Hepatocyte (in vitro differentiated cells): ENCODE data around the gene SLC25A13. TPM values are rescaled to one million over a fixed set of nuclear protein-coding genes. Genes with fewer than 3 reads are reported as not detected.

Source experiments
- DNase-seq: peaks from one replicate; pipeline ENCODE4 v3.0.0-alpha.2; 2016; ENCODE audit warnings: low spot score
- H2AFZ ChIP-seq: fragments of 200-600 bp; sonication (generic); 2 replicates; pipeline ENCODE4 v1.6.0; 2016; ENCODE audit warnings: antibody characterized with exemption, mild to moderate bottlenecking
- H3K27ac ChIP-seq: fragments of 200-600 bp; sonication (generic); 2 replicates; pipeline ENCODE4 v1.5.1; 2016; ENCODE audit warnings: mild to moderate bottlenecking
- H3K27me3 ChIP-seq: fragments of 200-600 bp; sonication (generic); 2 replicates; pipeline ENCODE4 v1.6.1; 2016
- H3K36me3 ChIP-seq: fragments of 200-600 bp; sonication (generic); replicated peaks from 2 replicates; pipeline ENCODE4 v1.5.1; 2016; ENCODE audit warnings: low read depth; ENCODE audit not compliant: insufficient read depth
- H3K4me1 ChIP-seq: fragments of 200-600 bp; sonication (generic); 2 replicates; pipeline ENCODE4 v1.5.1; 2016; ENCODE audit warnings: mild to moderate bottlenecking, moderate library complexity; ENCODE audit not compliant: insufficient read depth
- H3K4me2 ChIP-seq: fragments of 200-600 bp; sonication (generic); 2 replicates; pipeline ENCODE4 v1.6.0; 2016
- H3K4me3 ChIP-seq: fragments of 200-600 bp; sonication (generic); 2 replicates; pipeline ENCODE4 v1.5.1; 2016; ENCODE audit warnings: mild to moderate bottlenecking
- H3K79me2 ChIP-seq: fragments of 200-600 bp; sonication (generic); 2 replicates; pipeline ENCODE4 v1.6.0; 2017; ENCODE audit warnings: mild to moderate bottlenecking
- H3K9me2 ChIP-seq: fragments of 200-600 bp; sonication (generic); replicated peaks from 2 replicates; pipeline ENCODE4 v1.6.0; 2017; ENCODE audit warnings: mild to moderate bottlenecking; ENCODE audit not compliant: insufficient read depth
- H3K9me3 ChIP-seq: fragments of 200-600 bp; sonication (generic); 2 replicates; pipeline ENCODE4 v1.5.1; 2016; ENCODE audit warnings: low read depth, mild to moderate bottlenecking
- H4K20me1 ChIP-seq: fragments of 200-600 bp; sonication (generic); 2 replicates; pipeline ENCODE4 v1.6.0; 2016; ENCODE audit warnings: mild to moderate bottlenecking; ENCODE audit not compliant: insufficient read depth, poor library complexity, severe bottlenecking
- CTCF ChIP-seq: fragments of 200-600 bp; sonication (generic); IDR thresholded peaks from 2 replicates; pipeline ENCODE4 v1.5.1; 2016; ENCODE audit warnings: antibody characterized with exemption, mild to moderate bottlenecking; ENCODE audit not compliant: poor library complexity
- EZH2 ChIP-seq: fragments of 200-600 bp; sonication (generic); IDR thresholded peaks from 2 replicates; pipeline ENCODE4 v1.6.1; 2016; ENCODE audit warnings: antibody characterized with exemption, mild to moderate bottlenecking, borderline replicate concordance
- EZH2phosphoT487 ChIP-seq: fragments of 200-600 bp; sonication (generic); IDR thresholded peaks from one replicate; pipeline ENCODE4 v1.6.1; 2018; ENCODE audit warnings: antibody characterized with exemption, mild to moderate bottlenecking, low read depth, moderate library complexity; ENCODE audit not compliant: unreplicated experiment, severe bottlenecking
- WGBS: methylation state at CpG from one replicate; pipeline ENCODE4 v1.1.6; 2016; ENCODE audit warnings: low lambda C conversion rate; ENCODE audit errors: missing lambda C conversion rate; 5-methylcytosine and 5-hydroxymethylcytosine counted together
- polyA plus RNA-seq: library from polyadenylated mRNA; unstranded; fragments of >200 nt; fragmentation: Nextera tagmentation; extraction: Ambion mirVana; gene quantifications from 2 replicates; pipeline ENCODE4 v1.2.1, GENCODE V29; 2016
- total RNA-seq: library from RNA; depleted of rRNA; stranded (reverse); fragments of >200 nt; gene quantifications from 2 replicates; pipeline ENCODE4 v1.2.3, GENCODE V29; 2014

Gene SLC25A13
- total and polyA plus RNA-seq, 2 experiments from 2014 or later, result 37.5 to 55.1 TPM

GRCh38 chr7:96236198-96237039 is 85.5 kb downstream of the SLC25A13 start:
- peak; percentile 68 for DNase-seq
- no peak overlapping the region for H2AFZ ChIP-seq

GRCh38 chr7:96235281-96235680 is 86.6 kb downstream of the SLC25A13 start:
- H3K4me1 ChIP-seq, result peaks cover 3% of the 10 kb centered on the region
- H3K27ac ChIP-seq, result peak overlapping the region; percentile 58
- H3K9me3 ChIP-seq, result no peaks in the 10 kb centered on the region
- no peaks in the 10 kb centered on the region for H3K27me3 ChIP-seq
- TF ChIP-seq EZH2, result no peak
- TF ChIP-seq CTCF, result no peak
- no peak for TF ChIP-seq EZH2phosphoT487
- H3K4me3 ChIP-seq, result no peak overlapping the region
- H3K9me2 ChIP-seq, result no peaks in the 10 kb centered on the region
- peaks cover 3% of the 10 kb centered on the region for H3K79me2 ChIP-seq
- H4K20me1 ChIP-seq, result no peaks in the 10 kb centered on the region
- no peak for DNase-seq
- no peak overlapping the region for H3K4me2 ChIP-seq
- 78% methylated on average over 2 of the region's 2 CpGs for WGBS
- H3K36me3 ChIP-seq, result no peaks in the 10 kb centered on the region
- no peak overlapping the region for H2AFZ ChIP-seq

More at GRCh38 chr7:96236198-96237039, 85.5 kb downstream of the SLC25A13 start:
- no peaks in the 10 kb centered on the region for H3K9me3 ChIP-seq
- peaks cover 3% of the 10 kb centered on the region for H3K4me1 ChIP-seq
- no peaks in the 10 kb centered on the region for H3K9me2 ChIP-seq
- 56% methylated on average over 5 of the region's 5 CpGs for WGBS
- no peak overlapping the region for H3K4me3 ChIP-seq
- H3K27ac ChIP-seq, result peak overlapping the region; percentile 58
- H3K4me2 ChIP-seq, result peak overlapping the region; percentile 0
- H3K36me3 ChIP-seq, result no peaks in the 10 kb centered on the region
- no peak for TF ChIP-seq CTCF
- no peak for TF ChIP-seq EZH2
- TF ChIP-seq EZH2phosphoT487, result no peak
- H4K20me1 ChIP-seq, result no peaks in the 10 kb centered on the region
- H3K79me2 ChIP-seq, result peaks cover 5% of the 10 kb centered on the region
- no peaks in the 10 kb centered on the region for H3K27me3 ChIP-seq

GRCh38 chr7:96233528-96234154 is 88.3 kb downstream of the SLC25A13 start:
- Histone ChIP-seq H3K79me2 (peaks cover 3% of the 10 kb centered on the region), H3K4me2 (no peak overlapping the region), H3K27me3 (no peaks in the 10 kb centered on the region), H3K27ac (no peak overlapping the region), H2AFZ (no peak overlapping the region), H3K9me3 (no peaks in the 10 kb centered on the region), H3K4me1 (peaks cover 3% of the 10 kb centered on the region), H3K36me3 (no peaks in the 10 kb centered on the region), H3K4me3 (no peak overlapping the region), H3K9me2 (no peaks in the 10 kb centered on the region), H4K20me1 (no peaks in the 10 kb centered on the region)
- no peak for TF ChIP-seq EZH2
- TF ChIP-seq EZH2phosphoT487, result no peak
- no peak for TF ChIP-seq CTCF
- DNase-seq, result no peak
- WGBS, result 96% methylated on average over 5 of the region's 5 CpGs
